Hepatocyte (in vitro differentiated cells): ENCODE results near the gene CTNNB1.

ENCODE experiments used
- EZH2 ChIP-seq: fragments of 200-600 bp; sonication (generic); IDR thresholded peaks from 2 replicates; pipeline ENCODE4 v1.6.1; 2016; ENCODE audit warnings: antibody characterized with exemption, mild to moderate bottlenecking, borderline replicate concordance
- EZH2phosphoT487 ChIP-seq: fragments of 200-600 bp; sonication (generic); IDR thresholded peaks from one replicate; pipeline ENCODE4 v1.6.1; 2018; ENCODE audit warnings: antibody characterized with exemption, mild to moderate bottlenecking, low read depth, moderate library complexity; ENCODE audit not compliant: unreplicated experiment, severe bottlenecking
- TF ChIP-seq, protein P1 (sequence below): fragments of 200-600 bp; sonication (generic); IDR thresholded peaks from 2 replicates; pipeline ENCODE4 v1.5.1; 2016; ENCODE audit warnings: antibody characterized with exemption, mild to moderate bottlenecking; ENCODE audit not compliant: poor library complexity

DNA sequence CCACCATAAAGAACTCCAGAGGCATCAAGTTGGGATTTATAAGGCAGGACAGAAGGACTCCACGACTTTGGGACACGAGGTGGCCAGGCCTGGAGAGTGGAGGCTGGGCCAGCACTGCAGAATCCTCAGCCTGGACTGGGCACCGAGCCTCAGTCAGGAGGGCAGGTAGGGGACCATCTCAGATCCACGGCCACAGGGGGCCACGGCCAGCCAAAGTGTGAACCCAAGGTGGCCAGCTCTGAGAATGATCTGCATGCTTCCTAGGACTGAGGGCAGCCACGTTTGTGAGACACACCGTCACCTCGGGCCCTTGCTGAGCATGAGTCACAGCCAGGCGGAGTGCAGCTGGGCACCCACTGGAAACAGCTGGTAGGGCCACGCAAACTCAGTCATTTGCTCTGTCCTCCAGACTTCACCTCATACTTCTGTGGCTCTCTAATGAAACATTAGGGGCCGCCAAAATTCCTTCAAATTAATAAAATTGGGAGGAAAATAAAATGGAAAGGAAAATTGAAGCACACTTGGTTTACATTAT lies 65.8 kb downstream of the CTNNB1 start:
- TF ChIP-seq EZH2 (no peak), EZH2phosphoT487 (no peak)
- TF ChIP-seq, protein P1, sequence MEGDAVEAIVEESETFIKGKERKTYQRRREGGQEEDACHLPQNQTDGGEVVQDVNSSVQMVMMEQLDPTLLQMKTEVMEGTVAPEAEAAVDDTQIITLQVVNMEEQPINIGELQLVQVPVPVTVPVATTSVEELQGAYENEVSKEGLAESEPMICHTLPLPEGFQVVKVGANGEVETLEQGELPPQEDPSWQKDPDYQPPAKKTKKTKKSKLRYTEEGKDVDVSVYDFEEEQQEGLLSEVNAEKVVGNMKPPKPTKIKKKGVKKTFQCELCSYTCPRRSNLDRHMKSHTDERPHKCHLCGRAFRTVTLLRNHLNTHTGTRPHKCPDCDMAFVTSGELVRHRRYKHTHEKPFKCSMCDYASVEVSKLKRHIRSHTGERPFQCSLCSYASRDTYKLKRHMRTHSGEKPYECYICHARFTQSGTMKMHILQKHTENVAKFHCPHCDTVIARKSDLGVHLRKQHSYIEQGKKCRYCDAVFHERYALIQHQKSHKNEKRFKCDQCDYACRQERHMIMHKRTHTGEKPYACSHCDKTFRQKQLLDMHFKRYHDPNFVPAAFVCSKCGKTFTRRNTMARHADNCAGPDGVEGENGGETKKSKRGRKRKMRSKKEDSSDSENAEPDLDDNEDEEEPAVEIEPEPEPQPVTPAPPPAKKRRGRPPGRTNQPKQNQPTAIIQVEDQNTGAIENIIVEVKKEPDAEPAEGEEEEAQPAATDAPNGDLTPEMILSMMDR = no peak
